MM.1S (cell line): ENCODE measurements around the gene TTC39C.

Experiments
- CTCF ChIP-seq: fragments of 300-600 bp; sonication (generic); IDR thresholded peaks from 2 replicates; pipeline ENCODE4 v1.5.1; 2016; ENCODE audit warnings: antibody characterized with exemption, low read length, mixed read lengths
- EZH2 ChIP-seq: fragments of 300-600 bp; sonication (generic); optimal IDR thresholded peaks from 2 replicates; pipeline ENCODE3; 2017; ENCODE audit warnings: low read depth, mild to moderate bottlenecking, antibody characterized with exemption, low read length, mixed read lengths
- EZH2phosphoT487 ChIP-seq: fragments of 300-600 bp; sonication (generic); IDR thresholded peaks from 2 replicates; pipeline ENCODE4 v1.6.1; 2018; ENCODE audit warnings: antibody characterized with exemption, low read length

GRCh38 chr18:23982155-23983079 is 32.1 kb upstream of the TTC39C start:
- TF ChIP-seq CTCF (no peak), EZH2 (no peak), EZH2phosphoT487 (no peak)
